GM23338 (cell line): Measurements from ENCODE around the gene ZNF560. TPM values are rescaled to one million over a fixed set of nuclear protein-coding genes. Genes with fewer than 3 reads are reported as not detected.

Source experiments
- ATAC-seq: fragments of 200-7000 bp; cut with Tn5 transposase; 3 replicates; pipeline ENCODE4 v1.9.1; 2020
- DNase-seq: peaks from one replicate; pipeline ENCODE4 v3.0.0-alpha.2; 2015; ENCODE audit warnings: low spot score
- H2AFZ ChIP-seq: fragments of 200-600 bp; sonication (generic); 2 replicates; pipeline ENCODE4 v1.8.0; 2016; ENCODE audit warnings: antibody characterized with exemption, mild to moderate bottlenecking, moderate library complexity
- H3F3A ChIP-seq: fragments of 200-600 bp; sonication (generic); replicated peaks from 2 replicates; pipeline ENCODE4 v1.8.0; 2017; ENCODE audit warnings: antibody characterized with exemption, mixed run types, low read depth
- H3K27ac ChIP-seq: fragments of 200-600 bp; sonication (generic); 2 replicates; pipeline ENCODE4 v1.6.1; 2016; ENCODE audit warnings: low read depth
- H3K27me3 ChIP-seq: fragments of 200-600 bp; sonication (generic); 2 replicates; pipeline ENCODE4 v1.8.0; 2016; ENCODE audit warnings: mild to moderate bottlenecking, mixed run types, moderate library complexity; ENCODE audit not compliant: insufficient read depth
- H3K36me3 ChIP-seq: fragments of 200-600 bp; sonication (generic); 2 replicates; pipeline ENCODE4 v1.8.0; 2016; ENCODE audit warnings: mild to moderate bottlenecking; ENCODE audit not compliant: insufficient read depth
- H3K4me1 ChIP-seq: fragments of 200-600 bp; sonication (generic); 2 replicates; pipeline ENCODE4 v1.8.0; 2016; ENCODE audit warnings: mild to moderate bottlenecking, moderate library complexity; ENCODE audit not compliant: insufficient read depth
- H3K4me2 ChIP-seq: fragments of 200-600 bp; sonication (generic); 2 replicates; pipeline ENCODE4 v1.7.1; 2017; ENCODE audit warnings: mixed run types
- H3K4me3 ChIP-seq: fragments of 200-600 bp; sonication (generic); 2 replicates; pipeline ENCODE4 v1.6.1; 2016; ENCODE audit warnings: mixed run types
- H3K79me2 ChIP-seq: fragments of 200-600 bp; sonication (generic); replicated peaks from 2 replicates; pipeline ENCODE4 v1.8.0; 2017; ENCODE audit warnings: mild to moderate bottlenecking; ENCODE audit not compliant: insufficient read depth
- H3K9me2 ChIP-seq: fragments of 200-600 bp; sonication (generic); 2 replicates; pipeline ENCODE4 v1.8.0; 2017; ENCODE audit not compliant: insufficient read depth
- H4K20me1 ChIP-seq: fragments of 200-600 bp; sonication (generic); replicated peaks from 2 replicates; pipeline ENCODE4 v1.8.0; 2017; ENCODE audit warnings: mild to moderate bottlenecking; ENCODE audit not compliant: insufficient read depth
- H3K27ac Mint-ChIP-seq: 2 replicates; pipeline ENCODE4 v1.8.0; 2020; ENCODE audit warnings: inconsistent platforms, mild to moderate bottlenecking, moderate library complexity, mixed read lengths
- H3K27me3 Mint-ChIP-seq: 3 replicates; pipeline ENCODE4 v1.8.0; 2022; ENCODE audit warnings: low read depth, mild to moderate bottlenecking, moderate library complexity, mixed read lengths, inconsistent platforms; ENCODE audit not compliant: insufficient read depth, poor library complexity
- H3K36me3 Mint-ChIP-seq: 3 replicates; pipeline ENCODE4 v1.8.0; 2021; ENCODE audit warnings: low read depth, mild to moderate bottlenecking, inconsistent platforms, moderate library complexity, mixed read lengths
- H3K4me1 Mint-ChIP-seq: 3 replicates; pipeline ENCODE4 v1.8.0; 2020; ENCODE audit warnings: mild to moderate bottlenecking, inconsistent platforms, mixed read lengths
- H3K4me3 Mint-ChIP-seq: 3 replicates; pipeline ENCODE4 v1.8.0; 2021; ENCODE audit warnings: moderate library complexity, mild to moderate bottlenecking, inconsistent platforms, mixed read lengths
- H3K9me3 Mint-ChIP-seq: 3 replicates; pipeline ENCODE4 v1.8.0; 2020; ENCODE audit warnings: moderate library complexity, mild to moderate bottlenecking, inconsistent platforms, mixed read lengths
- CTCF ChIP-seq, 2 experiments: fragments of 200-600 bp in 1 of 2; sonication (generic) in 1 of 2; conservative IDR thresholded peaks; 2 replicates each; pipeline versions ENCODE4 v1.5.1 to v1.6.1; 2016 to 2017; ENCODE audit warnings: antibody characterized with exemption in 2 of 2, low read depth in 2 of 2, mild to moderate bottlenecking in 2 of 2, moderate library complexity in 1 of 2
- EZH2 ChIP-seq: fragments of 200-600 bp; sonication (generic); IDR thresholded peaks from one replicate; pipeline ENCODE4 v1.8.0; 2017; ENCODE audit warnings: antibody characterized with exemption, mild to moderate bottlenecking, low read depth; ENCODE audit not compliant: unreplicated experiment
- EZH2phosphoT487 ChIP-seq: fragments of 200-600 bp; sonication (generic); IDR thresholded peaks from one replicate; pipeline ENCODE4 v1.8.1; 2018; ENCODE audit warnings: antibody characterized with exemption; ENCODE audit not compliant: unreplicated experiment
- JUNB ChIP-seq: IDR thresholded peaks from one replicate; pipeline ENCODE4 v1.6.1; 2016; ENCODE audit warnings: antibody characterized with exemption; ENCODE audit not compliant: unreplicated experiment
- NANOG ChIP-seq: IDR thresholded peaks from 2 replicates; pipeline ENCODE4 v1.6.1; 2016; ENCODE audit warnings: antibody characterized with exemption, borderline replicate concordance
- POLR2AphosphoS5 ChIP-seq: IDR thresholded peaks from 2 replicates; pipeline ENCODE4 v1.6.1; 2016; ENCODE audit warnings: antibody characterized with exemption, low read depth
- REST ChIP-seq: IDR thresholded peaks from one replicate; pipeline ENCODE4 v1.6.1; 2018; ENCODE audit warnings: antibody characterized with exemption; ENCODE audit not compliant: unreplicated experiment
- STAT1 ChIP-seq: IDR thresholded peaks from one replicate; pipeline ENCODE4 v1.6.1; 2016; ENCODE audit warnings: antibody characterized with exemption; ENCODE audit not compliant: unreplicated experiment
- ZNF114 ChIP-seq: fragments of 250-450 bp; sonication (Bioruptor Pico); IDR thresholded peaks from 2 replicates; pipeline ENCODE4 v1.5.0; 2020; ENCODE audit warnings: mild to moderate bottlenecking, moderate library complexity
- ZNF331 ChIP-seq: fragments of 250-450 bp; sonication (Bioruptor Pico); IDR thresholded peaks from 2 replicates; pipeline ENCODE4 v1.5.0; 2020; ENCODE audit warnings: low read depth, mild to moderate bottlenecking, moderate library complexity
- ZNF462 ChIP-seq: fragments of 250-450 bp; sonication (Bioruptor Pico); IDR thresholded peaks from 2 replicates; pipeline ENCODE4 v1.5.0; 2020; ENCODE audit warnings: mild to moderate bottlenecking, moderate library complexity
- polyA plus RNA-seq: library from polyadenylated mRNA; unstranded; fragments of >200 nt; fragmentation: Nextera tagmentation; extraction: Ambion mirVana; gene quantifications from 2 replicates; pipeline ENCODE4 v1.2.1, GENCODE V29; 2016
- total RNA-seq: library from RNA; depleted of rRNA; stranded (reverse); fragments of >200 nt; shearing (Covaris generic); gene quantifications from 2 replicates; pipeline ENCODE4 v1.2.3, GENCODE V29; 2014

ZNF560 gene
- total and polyA plus RNA-seq, 2 experiments from 2014 or later, result 0.14 TPM; not detected in 1

- TF ChIP-seq CTCF (conservative IDR thresholded peaks at IDR 0.05; ENCODE audit: low read depth in 2 of 2), result no peak
- TF ChIP-seq ZNF331 (CRISPR knock-in tag), result no peak
- no peak for TF ChIP-seq STAT1
- TF ChIP-seq EZH2phosphoT487, result no peak
These were observed 68.0 kb downstream of the ZNF560 start (continued) for GRCh38 chr19:9430444-9430843.

- Mint-ChIP-seq H3K9me3 (peaks cover 4% of the 10 kb centered on the region; the same call in 2 of the 3 replicates), H3K36me3 (peaks cover 64% of the 10 kb centered on the region), H3K27me3 (peaks cover 4% of the 10 kb centered on the region), H3K4me1 (peaks cover 2% of the 10 kb centered on the region; the same call in 1 of the 3 replicates), H3K27ac (no peak overlapping the region), H3K4me3 (no peak overlapping the region)
- Histone ChIP-seq H3K27ac (no peak overlapping the region), H4K20me1 (no peaks in the 10 kb centered on the region; the same call in 1 of the 2 replicates), H3K79me2 (no peaks in the 10 kb centered on the region), H3K4me2 (no peak overlapping the region), H2AFZ (no peak overlapping the region), H3F3A (no peaks in the 10 kb centered on the region), H3K4me1 (no peaks in the 10 kb centered on the region), H3K4me3 (no peak overlapping the region), H3K36me3 (0 out of 2 replicates have a peak, but pooled peaks cover under 1% of the 10 kb centered on the region), H3K27me3 (no peaks in the 10 kb centered on the region), H3K9me2 (no peaks in the 10 kb centered on the region)
- ATAC-seq, result no peak
- peak; percentile 3 for DNase-seq
- TF ChIP-seq EZH2 (no peak), REST (no peak), ZNF114 (CRISPR knock-in tag) (no peak), EZH2phosphoT487 (no peak), JUNB (no peak), NANOG (no peak), ZNF331 (CRISPR knock-in tag) (no peak), ZNF462 (CRISPR knock-in tag) (no peak), POLR2AphosphoS5 (no peak), CTCF (conservative IDR thresholded peaks at IDR 0.05; ENCODE audit: low read depth in 2 of 2) (no peak), STAT1 (no peak)
These were observed 70.5 kb downstream of the ZNF560 start for GRCh38 chr19:9427941-9428340.
